ENCODE measurements around the gene LDLRAP1. TPM values are rescaled to one million over a fixed set of nuclear protein-coding genes. Genes with fewer than 3 reads are reported as not detected.
A peak's percentile ranks its signal among the peaks of the same experiment; 100 is the strongest.

Gene LDLRAP1
- total and polyA plus RNA-seq, 9 of the 15 experiments (the other 6 are each of a cell fraction or from before 2014, with no cell fraction given), result 0.56 to 29.6 (median 16.2) TPM

DNA sequence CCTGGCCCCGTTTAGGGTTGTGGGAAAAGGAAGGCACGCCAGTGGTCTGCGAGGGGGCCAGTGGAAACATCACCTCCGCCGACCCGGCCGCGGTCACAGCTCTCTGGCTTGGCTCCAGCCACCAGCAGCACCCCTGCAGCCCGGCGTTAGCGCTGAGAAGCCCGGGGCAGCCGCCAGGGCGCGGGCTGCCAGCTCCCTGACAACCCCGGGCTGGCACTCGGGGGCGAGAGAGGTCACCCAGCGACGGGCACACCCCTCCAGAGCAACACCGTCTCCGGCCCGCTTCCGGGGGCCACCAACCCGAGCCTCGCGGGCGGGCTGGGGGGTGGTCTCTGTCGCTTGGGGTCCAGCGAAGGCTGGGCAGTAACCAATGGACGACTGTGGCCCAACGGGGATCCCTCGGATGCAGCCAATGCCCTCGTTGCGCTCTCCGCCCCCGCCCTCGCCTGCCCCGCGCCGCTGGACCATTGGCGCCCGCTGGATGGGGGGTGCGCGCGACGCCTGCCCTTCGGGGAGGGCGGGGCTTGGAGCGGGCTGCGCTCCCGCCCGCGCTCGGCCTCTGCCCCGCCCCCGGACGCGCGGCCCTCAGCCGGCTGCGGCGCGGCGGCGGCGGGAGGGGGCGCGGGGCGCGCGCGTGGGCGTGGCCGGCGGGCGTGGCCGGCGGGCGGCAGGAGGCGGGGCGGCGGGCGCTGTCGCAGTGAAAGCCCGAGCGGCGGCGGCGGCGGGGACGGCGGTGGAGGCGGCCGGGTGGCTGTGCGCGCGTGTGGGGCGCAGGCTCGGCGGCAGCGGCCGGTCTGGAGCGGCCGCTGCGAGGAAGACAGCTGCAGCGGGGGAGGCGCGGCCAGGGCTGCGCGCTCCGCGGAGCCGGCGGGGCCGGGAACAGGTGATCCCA, 72.9 kb downstream of the LDLRAP1 start, which contains the start of gene MAN1C1 (continued):
- TF ChIP-seq, protein P1, sequence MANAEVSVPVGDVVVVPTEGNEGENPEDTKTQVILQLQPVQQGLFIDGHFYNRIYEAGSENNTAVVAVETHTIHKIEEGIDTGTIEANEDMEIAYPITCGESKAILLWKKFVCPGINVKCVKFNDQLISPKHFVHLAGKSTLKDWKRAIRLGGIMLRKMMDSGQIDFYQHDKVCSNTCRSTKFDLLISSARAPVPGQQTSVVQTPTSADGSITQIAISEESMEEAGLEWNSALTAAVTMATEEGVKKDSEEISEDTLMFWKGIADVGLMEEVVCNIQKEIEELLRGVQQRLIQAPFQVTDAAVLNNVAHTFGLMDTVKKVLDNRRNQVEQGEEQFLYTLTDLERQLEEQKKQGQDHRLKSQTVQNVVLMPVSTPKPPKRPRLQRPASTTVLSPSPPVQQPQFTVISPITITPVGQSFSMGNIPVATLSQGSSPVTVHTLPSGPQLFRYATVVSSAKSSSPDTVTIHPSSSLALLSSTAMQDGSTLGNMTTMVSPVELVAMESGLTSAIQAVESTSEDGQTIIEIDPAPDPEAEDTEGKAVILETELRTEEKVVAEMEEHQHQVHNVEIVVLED (CRISPR knock-in tag; IDR thresholded peaks at IDR 0.05), result peak; percentile 54
- TF ChIP-seq CCNT2 (IDR thresholded peaks at IDR 0.05; ENCODE audit: borderline replicate concordance, extremely low read depth, insufficient read length, low read depth, low read length), result peak; percentile 30
- peak; percentile 33 for TF ChIP-seq NFYB (IDR thresholded peaks at IDR 0.05; ENCODE audit: extremely low read depth, insufficient read length)
- TF ChIP-seq FIP1L1 (IDR thresholded peaks at IDR 0.05; ENCODE audit: low read depth, low read length, poor library complexity, severe bottlenecking), result peak; percentile 27
- peak; percentile 75 for TF ChIP-seq RB1 (IDR thresholded peaks at IDR 0.05; ENCODE audit: low read depth)
- TF ChIP-seq CBFB (CRISPR knock-in tag; IDR thresholded peaks at IDR 0.05), result 0 out of 2 replicates have a peak, but pooled peaks have one; percentile 37
- no peak for TF ChIP-seq ZNF717 (CRISPR knock-in tag; IDR thresholded peaks at IDR 0.05)
- no peak for TF ChIP-seq U2AF2 (optimal IDR thresholded peaks at IDR 0.05; ENCODE audit: low read depth, low read length)
- TF ChIP-seq BCOR (IDR thresholded peaks at IDR 0.05), result no peak
- TF ChIP-seq, protein P2, sequence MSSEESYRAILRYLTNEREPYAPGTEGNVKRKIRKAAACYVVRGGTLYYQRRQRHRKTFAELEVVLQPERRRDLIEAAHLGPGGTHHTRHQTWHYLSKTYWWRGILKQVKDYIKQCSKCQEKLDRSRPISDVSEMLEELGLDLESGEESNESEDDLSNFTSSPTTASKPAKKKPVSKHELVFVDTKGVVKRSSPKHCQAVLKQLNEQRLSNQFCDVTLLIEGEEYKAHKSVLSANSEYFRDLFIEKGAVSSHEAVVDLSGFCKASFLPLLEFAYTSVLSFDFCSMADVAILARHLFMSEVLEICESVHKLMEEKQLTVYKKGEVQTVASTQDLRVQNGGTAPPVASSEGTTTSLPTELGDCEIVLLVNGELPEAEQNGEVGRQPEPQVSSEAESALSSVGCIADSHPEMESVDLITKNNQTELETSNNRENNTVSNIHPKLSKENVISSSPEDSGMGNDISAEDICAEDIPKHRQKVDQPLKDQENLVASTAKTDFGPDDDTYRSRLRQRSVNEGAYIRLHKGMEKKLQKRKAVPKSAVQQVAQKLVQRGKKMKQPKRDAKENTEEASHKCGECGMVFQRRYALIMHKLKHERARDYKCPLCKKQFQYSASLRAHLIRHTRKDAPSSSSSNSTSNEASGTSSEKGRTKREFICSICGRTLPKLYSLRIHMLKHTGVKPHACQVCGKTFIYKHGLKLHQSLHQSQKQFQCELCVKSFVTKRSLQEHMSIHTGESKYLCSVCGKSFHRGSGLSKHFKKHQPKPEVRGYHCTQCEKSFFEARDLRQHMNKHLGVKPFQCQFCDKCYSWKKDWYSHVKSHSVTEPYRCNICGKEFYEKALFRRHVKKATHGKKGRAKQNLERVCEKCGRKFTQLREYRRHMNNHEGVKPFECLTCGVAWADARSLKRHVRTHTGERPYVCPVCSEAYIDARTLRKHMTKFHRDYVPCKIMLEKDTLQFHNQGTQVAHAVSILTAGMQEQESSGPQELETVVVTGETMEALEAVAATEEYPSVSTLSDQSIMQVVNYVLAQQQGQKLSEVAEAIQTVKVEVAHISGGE (CRISPR knock-in tag; IDR thresholded peaks at IDR 0.05), result 0 out of 6 replicates have a peak, but pooled peaks of 1 of the 3 experiments have one; percentile 35
- TF ChIP-seq, protein P3, sequence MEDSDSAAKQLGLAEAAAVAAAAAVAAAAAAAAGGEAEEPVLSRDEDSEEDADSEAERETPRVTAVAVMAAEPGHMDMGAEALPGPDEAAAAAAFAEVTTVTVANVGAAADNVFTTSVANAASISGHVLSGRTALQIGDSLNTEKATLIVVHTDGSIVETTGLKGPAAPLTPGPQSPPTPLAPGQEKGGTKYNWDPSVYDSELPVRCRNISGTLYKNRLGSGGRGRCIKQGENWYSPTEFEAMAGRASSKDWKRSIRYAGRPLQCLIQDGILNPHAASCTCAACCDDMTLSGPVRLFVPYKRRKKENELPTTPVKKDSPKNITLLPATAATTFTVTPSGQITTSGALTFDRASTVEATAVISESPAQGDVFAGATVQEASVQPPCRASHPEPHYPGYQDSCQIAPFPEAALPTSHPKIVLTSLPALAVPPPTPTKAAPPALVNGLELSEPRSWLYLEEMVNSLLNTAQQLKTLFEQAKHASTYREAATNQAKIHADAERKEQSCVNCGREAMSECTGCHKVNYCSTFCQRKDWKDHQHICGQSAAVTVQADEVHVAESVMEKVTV (CRISPR knock-in tag; IDR thresholded peaks at IDR 0.05), result no peak
- TF ChIP-seq, protein P4, sequence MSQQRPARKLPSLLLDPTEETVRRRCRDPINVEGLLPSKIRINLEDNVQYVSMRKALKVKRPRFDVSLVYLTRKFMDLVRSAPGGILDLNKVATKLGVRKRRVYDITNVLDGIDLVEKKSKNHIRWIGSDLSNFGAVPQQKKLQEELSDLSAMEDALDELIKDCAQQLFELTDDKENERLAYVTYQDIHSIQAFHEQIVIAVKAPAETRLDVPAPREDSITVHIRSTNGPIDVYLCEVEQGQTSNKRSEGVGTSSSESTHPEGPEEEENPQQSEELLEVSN (IDR thresholded peaks at IDR 0.05; ENCODE audit: borderline replicate concordance in 1 of 2, extremely low read depth in 1 of 2, insufficient read depth in 1 of 2, insufficient read length in 1 of 2, low read depth in 1 of 2, low read length in 1 of 2, poor library complexity in 1 of 2, severe bottlenecking in 1 of 2), result peak; percentile 34 to 65
- TF ChIP-seq MYNN (IDR thresholded peaks at IDR 0.05), result 0 out of 2 replicates have a peak, but pooled peaks have one; percentile 30
- no peak for TF ChIP-seq MYNN (CRISPR knock-in tag; IDR thresholded peaks at IDR 0.05)

Data from K562 (cell line).